GM12878 (cell line): Measurements from ENCODE around the gene SLC25A33. TPM values are rescaled to one million over a fixed set of nuclear protein-coding genes. Genes with fewer than 3 reads are reported as not detected.

ENCODE experiments used
- ATAC-seq: fragments of 200-7000 bp; cut with Tn5 transposase; 3 replicates; pipeline ENCODE4 v1.9.1; 2020; ENCODE audit warnings: mild to moderate bottlenecking, moderate library complexity
- BruUV-seq: library from RNA; stranded (reverse); fragments of 400-500 nt; replicated peaks from 2 replicates; lab custom pipeline; 2021; lab: Mats Ljungman, UMichigan
- CTCF ChIA-PET: fragments of 300-600 bp; sonication (Branson Sonifier 250); formaldehyde crosslinking; extraction: SDS; loops from one replicate; lab custom pipeline; 2021; ENCODE audit warnings: inconsistent platforms; lab: Yijun Ruan, JAX
- POLR2A ChIA-PET: fragments of 350-600 bp; formaldehyde crosslinking; extraction: SDS; loops from one replicate; lab custom pipeline; 2021; ENCODE audit warnings: inconsistent platforms; lab: Charles Lee
- RAD21 ChIA-PET: fragments of 300-600 bp; sonication (Branson Sonifier 250); formaldehyde crosslinking; loops from one replicate; lab custom pipeline; 2023; ENCODE audit warnings: antibody characterized with exemption; ENCODE audit not compliant: unreplicated experiment; lab: Charles Lee
- SMC1A ChIA-PET: fragments of 300-600 bp; sonication (Branson Sonifier 250); formaldehyde crosslinking; loops from one replicate; lab custom pipeline; 2023; ENCODE audit not compliant: unreplicated experiment, uncharacterized antibody; lab: Charles Lee
- DNase-seq: peaks from one replicate; pipeline ENCODE4 v3.0.0-alpha.2; 2011; ENCODE audit warnings: low read depth, low spot score
- FAIRE-seq: peaks from 3 replicates; lab custom pipeline; 2011; peaks lifted over from hg19 to GRCh38; lab: Jason Lieb, UNC
- H2AFZ ChIP-seq: 2 replicates; pipeline ENCODE4 v1.6.0; 2011; ENCODE audit warnings: low read depth, low read length, control low read depth; ENCODE audit not compliant: control insufficient read depth
- H3K27ac ChIP-seq: 2 replicates; pipeline ENCODE4 v1.5.1; 2011; ENCODE audit warnings: control low read depth; ENCODE audit not compliant: control insufficient read depth, insufficient read depth
- H3K27me3 ChIP-seq, 2 experiments: replicated peaks in 1 of 2; 2 replicates each; pipeline versions ENCODE4 v1.6.0 to v1.6.1; 2011; ENCODE audit warnings: low read length in 1 of 2; ENCODE audit not compliant: control insufficient read depth in 2 of 2, insufficient read depth in 2 of 2
- H3K36me3 ChIP-seq, 2 experiments: 2 replicates each; pipeline ENCODE4 v1.5.1; 2011; ENCODE audit warnings: low read length in 1 of 2; ENCODE audit not compliant: control insufficient read depth in 2 of 2, insufficient read depth in 2 of 2
- H3K4me1 ChIP-seq: 2 replicates; pipeline ENCODE4 v1.6.1; 2011; ENCODE audit warnings: mild to moderate bottlenecking, low read length, moderate library complexity, mixed read lengths; ENCODE audit not compliant: control insufficient read depth, insufficient read depth
- H3K4me2 ChIP-seq: 2 replicates; pipeline ENCODE4 v1.6.0; 2011; ENCODE audit warnings: control low read depth; ENCODE audit not compliant: control insufficient read depth, insufficient read depth
- H3K4me3 ChIP-seq: fragments of 200-600 bp; sonication (generic); 2 replicates; pipeline ENCODE4 v1.5.1; 2016
- H3K79me2 ChIP-seq: 2 replicates; pipeline ENCODE4 v1.6.0; 2011; ENCODE audit warnings: low read length; ENCODE audit not compliant: control insufficient read depth, insufficient read depth
- H3K9ac ChIP-seq: 2 replicates; pipeline ENCODE4 v1.8.0; 2011; ENCODE audit warnings: low read length, control low read depth, mixed read lengths; ENCODE audit not compliant: control insufficient read depth, insufficient read depth
- H3K9me3 ChIP-seq: replicated peaks from 3 replicates; pipeline ENCODE4 v1.5.1; 2011; ENCODE audit warnings: mild to moderate bottlenecking, low read length; ENCODE audit not compliant: control insufficient read depth, insufficient read depth
- H4K20me1 ChIP-seq: 2 replicates; pipeline ENCODE4 v1.6.0; 2011; ENCODE audit not compliant: control insufficient read depth, insufficient read depth
- BCL11A ChIP-seq: IDR thresholded peaks from 2 replicates; pipeline ENCODE4 v1.6.1; 2011; ENCODE audit warnings: low read depth, low read length
- CBX3 ChIP-seq: fragments of 200-600 bp; sonication (generic); IDR thresholded peaks from 2 replicates; pipeline ENCODE4 v1.6.1; 2016; ENCODE audit warnings: low read depth, borderline replicate concordance
- CHD1 ChIP-seq: IDR thresholded peaks from 2 replicates; pipeline ENCODE4 v1.6.1; 2012; ENCODE audit warnings: low read depth, low read length, improper control_type of control experiment
- CREM ChIP-seq: IDR thresholded peaks from 2 replicates; pipeline ENCODE4 v1.6.1; 2014; ENCODE audit warnings: antibody characterized with exemption, low read depth
- CUX1 ChIP-seq: IDR thresholded peaks from 2 replicates; pipeline ENCODE4 v1.6.1; 2012; ENCODE audit warnings: improper control_type of control experiment, low read depth, low read length; ENCODE audit not compliant: insufficient replicate concordance
- FOXM1 ChIP-seq: IDR thresholded peaks from 2 replicates; pipeline ENCODE4 v1.6.1; 2012; ENCODE audit warnings: low read depth, mild to moderate bottlenecking, inconsistent platforms, low read length, moderate library complexity
- IKZF1 ChIP-seq: fragments of 450-650 bp; conservative IDR thresholded peaks from 2 replicates; pipeline ENCODE4 v1.6.1; 2017; ENCODE audit warnings: antibody characterized with exemption, mild to moderate bottlenecking
- IKZF2 ChIP-seq, 2 experiments: fragments of 450-650 bp; IDR thresholded peaks; 2 replicates each; pipeline ENCODE4 v1.6.1; 2017; ENCODE audit warnings: mild to moderate bottlenecking in 2 of 2, moderate library complexity in 2 of 2
- NKRF ChIP-seq: fragments of 450-650 bp; conservative IDR thresholded peaks from 2 replicates; pipeline ENCODE4 v1.6.1; 2017; ENCODE audit warnings: mild to moderate bottlenecking, moderate library complexity
- POLR2AphosphoS2 ChIP-seq: IDR thresholded peaks from 2 replicates; pipeline ENCODE4 v1.6.1; 2011; ENCODE audit warnings: low read depth, mild to moderate bottlenecking, low read length, improper control_type of control experiment, moderate library complexity
- SIN3A ChIP-seq: IDR thresholded peaks from 2 replicates; pipeline ENCODE4 v1.6.1; 2012; ENCODE audit warnings: low read depth, low read length, improper control_type of control experiment
- SMARCA5 ChIP-seq: fragments of 450-650 bp; IDR thresholded peaks from 2 replicates; pipeline ENCODE4 v1.6.1; 2017; ENCODE audit warnings: mild to moderate bottlenecking
- TCF3 ChIP-seq: IDR thresholded peaks from 2 replicates; pipeline ENCODE4 v1.6.1; 2012; ENCODE audit warnings: low read depth, mild to moderate bottlenecking, low read length, borderline replicate concordance; ENCODE audit not compliant: insufficient read depth
- WRNIP1 ChIP-seq: IDR thresholded peaks from 2 replicates; pipeline ENCODE4 v1.6.1; 2011; ENCODE audit warnings: low read depth, low read length, improper control_type of control experiment, borderline replicate concordance
- ZNF622 ChIP-seq: fragments of 450-650 bp; IDR thresholded peaks from 2 replicates; pipeline ENCODE4 v1.6.1; 2017; ENCODE audit warnings: mild to moderate bottlenecking, inconsistent platforms
- WGBS: methylation state at CpG from one replicate; pipeline ENCODE4 v1.1.6; 2016; ENCODE audit warnings: low lambda C conversion rate; ENCODE audit not compliant: insufficient replicate concordance, insufficient coverage; ENCODE audit errors: missing lambda C conversion rate; 5-methylcytosine and 5-hydroxymethylcytosine counted together
- in situ Hi-C: fragments of 300-500 bp; cut with MboI; formaldehyde crosslinking; loops from 9 replicates; pipeline ENCODE4 v1.14.3; 2018; ENCODE audit warnings: mixed read lengths
- intact Hi-C: fragments of 100-400 bp; cut with micrococcal nuclease; formaldehyde crosslinking; loops from one replicate; pipeline ENCODE4 v1.14.2; 2022; ENCODE audit not compliant: unreplicated experiment
- polyA plus RNA-seq, 11 experiments: library from polyadenylated mRNA; depleted of rRNA in 4 of 11; unstranded in 6 of 11; stranded (reverse) in 5 of 11; fragments of >200 nt; fragmentation: Nextera tagmentation in 4 of 11; fragmentation: Illumina TruSeq in 1 of 11; extraction: Ambion mirVana in 4 of 11; extraction: Trizol in 1 of 11; gene quantifications; 1 replicate in 1 of 11; 2 replicates in 10 of 11; pipeline versions ENCODE4 v1.2.1 to v1.2.3, GENCODE V29; 2011 to 2016; ENCODE audit warnings: inconsistent platforms in 2 of 11, missing spikeins in 2 of 11, low read depth in 1 of 11
- total RNA-seq, 4 experiments: library from RNA; depleted of rRNA in 3 of 4; stranded (reverse); fragments of >200 nt in 3 of 4; fragmentation: Illumina TruSeq in 1 of 4; extraction: Trizol in 1 of 4; gene quantifications; 2 replicates each; pipeline versions ENCODE4 v1.2.1 to v1.2.3, GENCODE V29; 2013 to 2021

SLC25A33 gene
- total and polyA plus RNA-seq, 10 of the 15 experiments (the other 5 are each of a cell fraction or from before 2014, with no cell fraction given), result 1.7 to 11.2 (median 8.4) TPM

GRCh38 chr1:9589144-9589718 lies 50.0 kb downstream of the SLC25A33 start:
- peak; percentile 66 for FAIRE-seq
- under 1% methylated on average over 43 of the region's 63 CpGs for WGBS
- TF ChIP-seq CUX1 (no peak), CBX3 (no peak), TCF3 (no peak), ZNF622 (no peak), NKRF (peak; percentile 2; the same call in 1 of the 2 replicates), WRNIP1 (no peak), CREM (no peak), FOXM1 (no peak), IKZF1 (0 out of 2 replicates have a peak, but pooled peaks have one; percentile 6), SIN3A (0 out of 2 replicates have a peak, but pooled peaks have one; percentile 10), POLR2AphosphoS2 (0 out of 2 replicates have a peak, but pooled peaks have one; percentile 6), IKZF2 (IDR thresholded peaks at IDR 0.05) (no peak), CHD1 (no peak), BCL11A (no peak), SMARCA5 (no peak)

More at GRCh38 chr1:9589144-9589718, 50.0 kb downstream of the SLC25A33 start:
- Histone ChIP-seq H3K4me1 (peaks cover 28% of the 10 kb centered on the region), H3K4me2 (peak overlapping the region; percentile 95), H3K4me3 (peak overlapping the region; percentile 73), H3K9me3 (no peaks in the 10 kb centered on the region), H3K79me2 (peaks cover 50% of the 10 kb centered on the region), H2AFZ (peak overlapping the region; percentile 59), H3K9ac (peak overlapping the region; percentile 81), H3K27ac (peak overlapping the region; percentile 67), H3K36me3 (no peaks in the 10 kb centered on the region), H4K20me1 (peaks cover 3% of the 10 kb centered on the region; the same call in 1 of the 2 replicates), H3K27me3 (no peaks in the 10 kb centered on the region)
- peak; percentile 8 for ATAC-seq
- no TSS peak for BruUV-seq
- in situ Hi-C loops (no loop called here), intact Hi-C loops (loop anchor here (2.0 kb wide), 1 partner anchor 64 kb away; no protein-coding TSS in a partner anchor)
- POLR2A ChIA-PET, result interaction anchor here (0.6 to 1.6 kb wide), 5 partner anchors 39 to 198 kb away, joined by 3 to 8 read pairs (median 5); partner anchors contain the start of gene SLC25A33
- RAD21 ChIA-PET, result interaction anchor here (1.0 to 2.9 kb wide), 6 partner anchors 26 to 279 kb away, joined by 4 to 13 read pairs (median 6); no protein-coding TSS in a partner anchor
- CTCF ChIA-PET, result interaction anchor here (0.6 to 4.9 kb wide), 15 partner anchors 13 to 353 kb away, joined by 3 to 37 read pairs (median 4); no protein-coding TSS in a partner anchor
- SMC1A ChIA-PET, result interaction anchor here (0.8 to 1.5 kb wide), 7 partner anchors 32 to 509 kb away, joined by 3 to 5 read pairs (median 3); no protein-coding TSS in a partner anchor
- no peak for DNase-seq
